T-helper 1 cell treated with Interleukin-12 subunit alpha and Interleukin-12 subunit beta and Interleukin-4 antibody, amounts not matched to agents 30 μg/mL and 1 μg/mL, for 36 hours (primary cell): Measurements from ENCODE around the gene GSN.

Experiments
- H3K27ac Mint-ChIP-seq: one replicate; pipeline ENCODE4 v1.8.0; 2021; ENCODE audit warnings: mild to moderate bottlenecking, mixed read lengths
- H3K27me3 Mint-ChIP-seq: one replicate; pipeline ENCODE4 v1.8.0; 2021; ENCODE audit warnings: low read depth, mixed read lengths
- H3K36me3 Mint-ChIP-seq: one replicate; pipeline ENCODE4 v1.8.0; 2021; ENCODE audit warnings: low read depth, mixed read lengths
- H3K4me1 Mint-ChIP-seq: one replicate; pipeline ENCODE4 v1.8.0; 2021; ENCODE audit warnings: low read depth, mixed read lengths
- H3K4me3 Mint-ChIP-seq: one replicate; pipeline ENCODE4 v1.8.0; 2021; ENCODE audit warnings: mild to moderate bottlenecking, moderate library complexity, mixed read lengths
- H3K9me3 Mint-ChIP-seq: one replicate; pipeline ENCODE4 v1.8.0; 2021; ENCODE audit warnings: mixed read lengths

GSN gene

GRCh38 chr9:121373011-121373729, 105.2 kb downstream of the GSN start:
- Mint-ChIP-seq H3K4me3 (no peak overlapping the region), H3K27ac (no peak overlapping the region), H3K9me3 (peaks cover 5% of the 10 kb centered on the region), H3K4me1 (peaks cover 25% of the 10 kb centered on the region), H3K27me3 (peaks cover 8% of the 10 kb centered on the region), H3K36me3 (peaks cover 13% of the 10 kb centered on the region)

- Mint-ChIP-seq H3K27ac (no peak overlapping the region), H3K9me3 (peaks cover 8% of the 10 kb centered on the region), H3K4me3 (no peak overlapping the region), H3K27me3 (peaks cover 17% of the 10 kb centered on the region), H3K36me3 (peaks cover 6% of the 10 kb centered on the region), H3K4me1 (peaks cover 14% of the 10 kb centered on the region)
These were observed 108.4 kb downstream of the GSN start for GRCh38 chr9:121376214-121376830.

DNA sequence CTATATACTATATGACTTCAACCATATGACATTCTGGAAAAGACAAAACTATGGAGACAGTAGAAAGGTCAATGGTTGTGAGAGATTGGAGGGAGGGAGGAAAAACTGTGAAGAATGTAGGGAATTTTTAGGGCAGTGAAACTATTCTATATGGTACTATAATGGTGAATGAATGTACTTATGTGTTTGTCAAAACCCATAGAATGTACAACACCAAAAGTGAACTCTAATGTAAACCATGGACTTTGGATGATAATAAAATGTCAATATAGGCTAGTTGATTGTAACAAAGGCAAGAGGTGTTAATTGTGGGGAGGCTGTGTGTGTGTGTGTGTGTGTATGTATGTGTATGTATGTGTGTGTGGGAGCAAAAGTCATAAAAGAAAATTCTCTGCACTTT, 112.9 kb downstream of the GSN start:
- H3K27me3 Mint-ChIP-seq: peaks cover 21% of the 10 kb centered on the region
- H3K4me3 Mint-ChIP-seq: no peak overlapping the region
- no peak overlapping the region for H3K27ac Mint-ChIP-seq
- peaks cover 8% of the 10 kb centered on the region for H3K9me3 Mint-ChIP-seq
- H3K36me3 Mint-ChIP-seq: peaks cover 6% of the 10 kb centered on the region
- no peaks in the 10 kb centered on the region for H3K4me1 Mint-ChIP-seq
